ENCODE data around the gene GZMB. TPM values are rescaled to one million over a fixed set of nuclear protein-coding genes. Genes with fewer than 3 reads are reported as not detected.

The GZMB gene
- total and polyA plus RNA-seq, 2 of the 13 experiments (the other 11 are each of a cell fraction or from before 2014, with no cell fraction given): 0.12 TPM; not detected in 1

DNA sequence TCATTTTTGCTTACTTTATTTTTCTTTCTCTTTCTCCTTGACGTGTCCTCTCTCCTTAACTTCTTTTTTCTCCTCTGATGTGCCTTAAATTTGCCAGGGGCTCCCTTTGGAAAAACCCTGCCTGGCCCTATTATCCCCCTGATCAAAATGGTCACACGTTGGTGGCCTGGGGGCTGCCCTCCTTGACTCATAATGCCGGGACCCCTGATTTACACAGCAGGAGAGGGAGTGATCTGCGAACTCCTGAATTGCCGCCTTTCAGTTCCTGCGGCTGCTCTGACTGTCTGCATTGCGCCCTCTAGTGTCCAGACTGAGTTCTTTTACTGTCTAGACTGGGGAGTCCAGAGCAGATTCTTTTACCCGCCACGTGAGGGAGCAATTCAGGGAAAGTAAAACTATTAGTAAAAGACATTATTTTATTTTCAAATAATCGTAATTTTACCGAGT lies 44.8 kb upstream of the GZMB start (continued):
- TF ChIP-seq GABPA (IDR thresholded peaks at IDR 0.05; ENCODE audit: low read depth, low read length) (no peak), GABPA (CRISPR knock-in tag; IDR thresholded peaks at IDR 0.05; ENCODE audit: low read depth) (peak; percentile 51; the same call in 1 of the 2 replicates), MAF1 (CRISPR knock-in tag; IDR thresholded peaks at IDR 0.05; ENCODE audit: borderline replicate concordance) (no peak), HOXA9 (CRISPR knock-in tag; IDR thresholded peaks at IDR 0.05; ENCODE audit: borderline replicate concordance) (0 out of 2 replicates have a peak, but pooled peaks have one; percentile 32), CEBPG (CRISPR knock-in tag; IDR thresholded peaks at IDR 0.05) (peak; percentile 46; the same call in 1 of the 2 replicates), TBX3 (IDR thresholded peaks at IDR 0.05; ENCODE audit: borderline replicate concordance) (no peak), MEF2D (CRISPR knock-in tag; IDR thresholded peaks at IDR 0.05) (peak; percentile 33; the same call in 1 of the 2 replicates), ARNT2 (CRISPR knock-in tag; IDR thresholded peaks at IDR 0.05; ENCODE audit: low read depth) (peak; percentile 51; the same call in 1 of the 2 replicates), ZNF672 (CRISPR knock-in tag; IDR thresholded peaks at IDR 0.05) (no peak), ZNF616 (CRISPR knock-in tag; IDR thresholded peaks at IDR 0.05; ENCODE audit: low read depth) (no peak), ZFP37 (CRISPR knock-in tag; IDR thresholded peaks at IDR 0.05; ENCODE audit: borderline replicate concordance) (0 out of 2 replicates have a peak, but pooled peaks have one; percentile 49), RNF2 (conservative IDR thresholded peaks at IDR 0.05; ENCODE audit: low read depth) (peak; percentile 65; the same call in 1 of the 2 replicates), MAFG (CRISPR knock-in tag; IDR thresholded peaks at IDR 0.05) (no peak), ZSCAN12 (CRISPR knock-in tag; IDR thresholded peaks at IDR 0.05) (0 out of 2 replicates have a peak, but pooled peaks have one; percentile 43), CBFB (CRISPR knock-in tag; IDR thresholded peaks at IDR 0.05) (peak; percentile 67; the same call in 1 of the 2 replicates), ZNF484 (CRISPR knock-in tag; IDR thresholded peaks at IDR 0.05; ENCODE audit: borderline replicate concordance, low read depth) (no peak), ZNF782 (CRISPR knock-in tag; IDR thresholded peaks at IDR 0.05; ENCODE audit: borderline replicate concordance) (no peak), CREB1 (IDR thresholded peaks at IDR 0.05) (no peak), CREB1 (CRISPR knock-in tag; IDR thresholded peaks at IDR 0.05) (no peak)
- TF ChIP-seq, protein P1, sequence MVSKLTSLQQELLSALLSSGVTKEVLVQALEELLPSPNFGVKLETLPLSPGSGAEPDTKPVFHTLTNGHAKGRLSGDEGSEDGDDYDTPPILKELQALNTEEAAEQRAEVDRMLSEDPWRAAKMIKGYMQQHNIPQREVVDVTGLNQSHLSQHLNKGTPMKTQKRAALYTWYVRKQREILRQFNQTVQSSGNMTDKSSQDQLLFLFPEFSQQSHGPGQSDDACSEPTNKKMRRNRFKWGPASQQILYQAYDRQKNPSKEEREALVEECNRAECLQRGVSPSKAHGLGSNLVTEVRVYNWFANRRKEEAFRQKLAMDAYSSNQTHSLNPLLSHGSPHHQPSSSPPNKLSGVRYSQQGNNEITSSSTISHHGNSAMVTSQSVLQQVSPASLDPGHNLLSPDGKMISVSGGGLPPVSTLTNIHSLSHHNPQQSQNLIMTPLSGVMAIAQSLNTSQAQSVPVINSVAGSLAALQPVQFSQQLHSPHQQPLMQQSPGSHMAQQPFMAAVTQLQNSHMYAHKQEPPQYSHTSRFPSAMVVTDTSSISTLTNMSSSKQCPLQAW (CRISPR knock-in tag; IDR thresholded peaks at IDR 0.05): 0 out of 2 replicates have a peak, but pooled peaks have one; percentile 39
- TF ChIP-seq, protein P2, sequence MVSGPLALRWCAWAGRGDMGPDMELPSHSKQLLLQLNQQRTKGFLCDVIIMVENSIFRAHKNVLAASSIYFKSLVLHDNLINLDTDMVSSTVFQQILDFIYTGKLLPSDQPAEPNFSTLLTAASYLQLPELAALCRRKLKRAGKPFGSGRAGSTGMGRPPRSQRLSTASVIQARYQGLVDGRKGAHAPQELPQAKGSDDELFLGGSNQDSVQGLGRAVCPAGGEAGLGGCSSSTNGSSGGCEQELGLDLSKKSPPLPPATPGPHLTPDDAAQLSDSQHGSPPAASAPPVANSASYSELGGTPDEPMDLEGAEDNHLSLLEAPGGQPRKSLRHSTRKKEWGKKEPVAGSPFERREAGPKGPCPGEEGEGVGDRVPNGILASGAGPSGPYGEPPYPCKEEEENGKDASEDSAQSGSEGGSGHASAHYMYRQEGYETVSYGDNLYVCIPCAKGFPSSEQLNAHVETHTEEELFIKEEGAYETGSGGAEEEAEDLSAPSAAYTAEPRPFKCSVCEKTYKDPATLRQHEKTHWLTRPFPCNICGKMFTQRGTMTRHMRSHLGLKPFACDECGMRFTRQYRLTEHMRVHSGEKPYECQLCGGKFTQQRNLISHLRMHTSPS (CRISPR knock-in tag; IDR thresholded peaks at IDR 0.05; ENCODE audit: low read depth): no peak
- TF ChIP-seq, protein P3, sequence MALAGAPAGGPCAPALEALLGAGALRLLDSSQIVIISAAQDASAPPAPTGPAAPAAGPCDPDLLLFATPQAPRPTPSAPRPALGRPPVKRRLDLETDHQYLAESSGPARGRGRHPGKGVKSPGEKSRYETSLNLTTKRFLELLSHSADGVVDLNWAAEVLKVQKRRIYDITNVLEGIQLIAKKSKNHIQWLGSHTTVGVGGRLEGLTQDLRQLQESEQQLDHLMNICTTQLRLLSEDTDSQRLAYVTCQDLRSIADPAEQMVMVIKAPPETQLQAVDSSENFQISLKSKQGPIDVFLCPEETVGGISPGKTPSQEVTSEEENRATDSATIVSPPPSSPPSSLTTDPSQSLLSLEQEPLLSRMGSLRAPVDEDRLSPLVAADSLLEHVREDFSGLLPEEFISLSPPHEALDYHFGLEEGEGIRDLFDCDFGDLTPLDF (CRISPR knock-in tag; IDR thresholded peaks at IDR 0.05): 0 out of 2 replicates have a peak, but pooled peaks have one; percentile 25
- TF ChIP-seq, protein P4, sequence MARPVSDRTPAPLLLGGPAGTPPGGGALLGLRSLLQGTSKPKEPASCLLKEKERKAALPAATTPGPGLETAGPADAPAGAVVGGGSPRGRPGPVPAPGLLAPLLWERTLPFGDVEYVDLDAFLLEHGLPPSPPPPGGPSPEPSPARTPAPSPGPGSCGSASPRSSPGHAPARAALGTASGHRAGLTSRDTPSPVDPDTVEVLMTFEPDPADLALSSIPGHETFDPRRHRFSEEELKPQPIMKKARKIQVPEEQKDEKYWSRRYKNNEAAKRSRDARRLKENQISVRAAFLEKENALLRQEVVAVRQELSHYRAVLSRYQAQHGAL (CRISPR knock-in tag; IDR thresholded peaks at IDR 0.05; ENCODE audit: not compliant biosample characterization): no peak
- TF ChIP-seq, protein P5, sequence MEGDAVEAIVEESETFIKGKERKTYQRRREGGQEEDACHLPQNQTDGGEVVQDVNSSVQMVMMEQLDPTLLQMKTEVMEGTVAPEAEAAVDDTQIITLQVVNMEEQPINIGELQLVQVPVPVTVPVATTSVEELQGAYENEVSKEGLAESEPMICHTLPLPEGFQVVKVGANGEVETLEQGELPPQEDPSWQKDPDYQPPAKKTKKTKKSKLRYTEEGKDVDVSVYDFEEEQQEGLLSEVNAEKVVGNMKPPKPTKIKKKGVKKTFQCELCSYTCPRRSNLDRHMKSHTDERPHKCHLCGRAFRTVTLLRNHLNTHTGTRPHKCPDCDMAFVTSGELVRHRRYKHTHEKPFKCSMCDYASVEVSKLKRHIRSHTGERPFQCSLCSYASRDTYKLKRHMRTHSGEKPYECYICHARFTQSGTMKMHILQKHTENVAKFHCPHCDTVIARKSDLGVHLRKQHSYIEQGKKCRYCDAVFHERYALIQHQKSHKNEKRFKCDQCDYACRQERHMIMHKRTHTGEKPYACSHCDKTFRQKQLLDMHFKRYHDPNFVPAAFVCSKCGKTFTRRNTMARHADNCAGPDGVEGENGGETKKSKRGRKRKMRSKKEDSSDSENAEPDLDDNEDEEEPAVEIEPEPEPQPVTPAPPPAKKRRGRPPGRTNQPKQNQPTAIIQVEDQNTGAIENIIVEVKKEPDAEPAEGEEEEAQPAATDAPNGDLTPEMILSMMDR (CRISPR knock-in tag; IDR thresholded peaks at IDR 0.05): peak; percentile 99
